CMK (cell line): ENCODE results near the gene AJAP1.
A peak's percentile ranks its signal among the peaks of the same experiment; 100 is the strongest.
"Not testable (repeated sequence)": the region's sequence is repeated elsewhere in the genome, so short reads cannot be mapped to it uniquely, and the experiment has no call there.

ENCODE experiments used
- DNase-seq: peaks from one replicate; pipeline ENCODE4 v3.0.0-alpha.2; 2010; ENCODE audit warnings: low read depth

The AJAP1 gene

DNA sequence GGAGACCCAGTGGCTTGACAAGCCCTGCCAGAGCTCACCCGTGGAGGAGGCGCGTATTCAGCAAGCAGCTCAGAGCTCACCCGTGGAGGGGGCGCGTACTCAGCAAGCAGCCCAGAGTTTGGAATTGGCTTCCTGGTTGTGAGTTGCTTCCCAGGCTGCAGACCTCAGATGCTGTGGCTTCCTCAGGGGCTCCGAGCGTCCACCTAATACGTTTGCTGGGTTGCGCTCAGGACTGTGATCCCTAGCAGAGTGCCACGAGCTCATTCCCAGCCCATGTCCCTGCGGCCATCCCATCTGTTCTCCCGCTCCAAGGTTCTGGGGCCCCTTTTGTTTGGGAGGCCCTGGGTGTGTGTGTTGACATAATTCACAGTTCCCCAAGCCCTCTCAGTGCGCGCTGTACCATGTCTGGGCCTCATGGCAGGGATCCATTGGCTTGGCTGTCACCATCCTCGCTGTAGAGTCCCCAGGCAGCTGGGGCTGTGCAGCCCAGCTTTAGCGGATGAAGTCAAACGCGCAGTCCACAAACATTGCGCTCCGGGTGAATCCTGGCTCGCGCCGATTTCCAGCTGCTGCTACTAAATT, 3.6 kb downstream of the AJAP1 start:
- DNase-seq = no peak

DNA sequence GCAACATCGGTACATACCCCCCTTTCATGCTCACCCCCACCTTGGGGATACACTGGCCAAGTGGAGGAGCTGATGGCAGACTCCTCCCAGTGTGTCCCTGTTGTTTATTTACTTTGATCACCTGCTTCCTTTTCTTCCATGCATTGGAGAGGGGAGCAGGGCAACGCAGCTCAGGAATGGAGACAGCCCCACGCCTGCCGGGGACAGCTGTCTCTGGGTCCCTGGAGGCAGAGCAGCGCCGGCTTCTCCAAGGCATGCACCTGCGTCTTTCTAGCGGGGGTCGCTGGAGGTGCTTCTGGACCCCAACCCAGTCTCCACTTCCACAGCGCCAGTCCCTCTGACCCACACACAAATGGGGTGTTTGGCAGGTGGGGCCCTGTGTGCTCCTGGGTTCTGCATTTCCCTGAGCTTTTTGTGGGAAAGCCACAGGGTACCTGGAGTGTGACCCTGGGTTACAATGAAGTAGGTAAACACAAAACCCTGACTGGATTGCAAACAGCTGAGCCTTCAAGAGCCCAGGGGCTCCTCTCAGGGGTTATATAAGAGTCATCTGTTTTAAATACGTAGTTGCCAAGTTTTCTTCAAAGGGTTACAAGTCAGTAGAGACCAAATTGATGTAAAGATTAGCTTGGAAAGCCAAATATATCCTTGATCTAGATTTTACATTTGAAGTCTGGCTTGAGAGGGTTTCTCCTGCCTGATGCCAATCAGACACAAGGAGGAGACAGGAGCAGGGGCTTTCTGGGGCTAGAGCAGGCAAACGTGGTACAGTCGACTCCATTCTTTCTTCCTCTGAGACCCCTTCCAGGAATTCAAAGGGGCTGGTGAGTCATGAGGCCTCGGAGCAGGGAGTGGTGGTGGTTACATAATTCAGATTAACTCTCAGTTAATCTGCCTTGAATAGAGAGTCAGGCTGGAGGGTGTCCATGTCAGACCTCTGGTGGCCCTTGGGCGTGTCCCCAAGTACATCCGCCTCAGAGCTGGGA, 4.5 kb downstream of the AJAP1 start:
- no peak for DNase-seq

DNA sequence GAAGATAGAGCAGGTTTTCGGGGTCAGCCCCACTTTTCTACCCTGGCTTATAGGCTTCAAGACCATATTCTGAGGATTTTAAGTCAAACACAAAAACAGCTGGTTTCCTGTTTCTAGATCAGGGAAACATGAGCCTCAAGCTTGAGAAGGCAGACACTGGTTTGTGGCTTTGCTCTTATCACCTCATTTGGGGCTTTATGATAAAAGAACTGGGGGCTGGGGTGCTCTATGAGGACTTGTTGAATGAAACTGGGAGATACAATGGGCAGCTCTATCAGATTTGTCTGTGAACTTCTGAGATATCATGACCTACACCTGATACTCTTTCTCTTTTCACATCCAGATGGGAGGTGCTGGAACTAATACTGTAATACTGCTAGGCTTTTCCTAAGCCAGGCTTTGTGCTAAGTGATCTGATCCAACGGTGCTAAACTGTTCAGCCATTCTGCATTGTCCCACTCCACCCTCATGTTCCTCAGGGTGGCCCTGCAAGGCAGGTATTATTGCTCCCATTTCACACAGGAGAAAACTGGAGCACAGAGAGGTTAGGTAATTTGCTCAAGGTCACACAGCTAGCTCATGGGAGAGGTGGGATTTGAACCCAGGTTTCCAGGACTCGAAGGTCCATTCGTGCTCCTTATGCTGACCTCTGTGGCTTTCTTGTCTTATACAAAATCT, 6.6 kb downstream of the AJAP1 start:
- peak; percentile 42 for DNase-seq

DNA sequence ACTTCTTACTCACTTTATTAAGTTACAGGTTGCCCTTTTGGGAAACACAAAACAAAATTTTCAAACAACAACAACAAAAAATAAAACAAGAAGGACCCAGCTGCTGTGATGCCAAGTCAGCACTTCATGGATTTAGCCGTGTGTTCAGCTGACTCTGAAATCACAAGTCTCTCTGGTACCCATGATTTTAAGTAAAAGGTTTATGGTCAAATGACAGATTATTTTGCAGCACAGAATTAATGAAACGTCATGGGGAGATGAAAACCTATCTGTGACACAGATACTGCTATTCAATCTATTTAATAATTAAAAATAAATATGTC, 7.1 kb downstream of the AJAP1 start:
- DNase-seq = no peak

DNA sequence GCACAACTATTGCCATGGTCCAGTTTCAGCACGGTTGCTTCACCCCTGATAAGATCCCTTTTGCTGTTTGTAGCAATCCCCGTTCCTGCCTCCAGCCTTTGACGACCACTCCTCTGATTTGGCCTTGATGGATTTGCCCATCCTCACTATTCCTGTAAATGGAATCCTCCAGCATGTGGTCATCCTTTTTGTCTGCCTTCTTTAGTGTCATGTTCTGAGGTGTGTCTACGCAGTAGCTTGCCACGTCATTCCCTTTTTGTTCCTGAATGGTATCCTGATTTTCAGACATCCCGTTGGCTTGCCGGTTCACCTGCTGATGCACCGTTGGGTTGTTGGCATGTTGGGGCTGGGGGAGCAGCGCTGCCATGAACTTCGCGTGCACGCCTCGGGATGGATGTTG, 7.8 kb downstream of the AJAP1 start:
- DNase-seq = no peak

DNA sequence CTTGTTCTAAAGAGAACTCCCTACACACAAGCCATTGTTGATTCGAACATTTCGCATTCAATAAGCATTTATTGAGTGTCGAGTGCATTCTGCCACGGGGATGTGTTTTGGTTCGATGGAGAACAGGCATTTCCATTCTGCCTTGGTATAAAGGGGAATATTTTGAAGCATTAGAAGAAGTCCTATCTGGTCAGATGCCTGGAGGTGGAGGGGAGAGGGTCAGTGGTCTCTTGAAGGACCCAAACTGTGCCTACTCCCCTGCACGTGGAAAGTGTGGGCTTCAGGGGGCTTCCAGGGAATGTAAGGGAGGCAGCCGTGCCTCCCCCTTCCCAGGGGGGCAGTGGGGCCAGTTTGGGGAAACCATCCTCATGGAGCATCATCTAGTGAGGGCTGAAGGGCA, 8.3 kb downstream of the AJAP1 start:
- no peak for DNase-seq

DNA sequence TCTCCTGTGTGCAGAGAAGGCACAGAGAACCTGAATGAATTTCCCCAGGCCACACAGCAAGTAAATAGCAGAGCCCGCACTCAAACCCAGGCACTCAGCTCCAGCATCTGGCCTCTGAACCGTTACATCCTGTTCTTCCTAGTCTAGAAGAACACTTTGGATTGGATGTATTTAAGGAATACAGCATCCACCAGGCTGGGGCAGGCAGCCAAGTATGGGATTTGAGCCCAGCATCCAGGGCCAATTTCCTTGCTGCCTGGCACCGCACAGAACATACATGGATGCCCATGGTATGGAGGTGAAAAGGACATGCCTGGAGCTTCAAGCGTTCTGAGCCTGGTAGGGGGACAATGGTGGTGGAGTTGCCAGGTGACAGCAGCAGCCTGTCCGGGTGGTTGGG, 9.7 kb downstream of the AJAP1 start:
- no peak for DNase-seq

DNA sequence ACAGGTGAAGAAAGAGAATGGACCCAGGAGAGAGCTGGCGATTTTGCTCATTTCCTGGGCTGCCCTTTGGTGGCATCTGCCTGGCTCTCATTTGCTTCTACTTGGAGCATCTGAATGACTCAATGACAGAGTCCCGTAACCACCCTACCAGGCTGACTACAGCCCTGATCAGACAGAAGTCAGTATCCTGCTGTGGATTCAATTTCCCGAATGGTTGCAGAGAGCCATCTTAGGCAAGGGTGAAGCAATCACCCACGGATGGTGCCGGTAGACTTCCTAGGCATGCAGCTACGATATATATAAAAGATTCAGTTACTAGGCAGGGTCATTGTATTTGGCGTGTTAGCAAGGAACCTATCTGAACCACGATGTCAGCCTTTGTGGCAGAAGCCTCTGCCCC, 10.2 kb downstream of the AJAP1 start:
- DNase-seq = no peak

DNA sequence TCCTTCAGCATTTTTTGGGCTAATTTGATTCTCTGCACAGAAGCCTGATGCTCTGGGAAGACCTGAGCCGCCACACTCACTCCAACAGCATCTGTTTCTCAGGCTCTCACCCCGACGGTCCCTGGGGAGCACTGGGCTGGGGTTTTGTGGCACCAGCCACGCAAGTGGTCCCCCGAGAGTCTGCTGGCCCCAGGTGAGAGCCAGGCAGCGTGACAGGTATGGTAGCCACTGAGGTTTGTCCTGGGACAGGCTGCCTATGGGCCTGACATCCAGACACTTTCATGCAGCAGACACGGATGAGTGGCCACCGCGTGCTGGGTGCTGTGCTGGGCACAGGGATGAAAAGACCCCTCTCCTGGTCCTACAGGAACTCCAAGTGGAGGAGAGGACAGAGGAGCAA, 11.0 kb downstream of the AJAP1 start:
- DNase-seq = no peak

DNA sequence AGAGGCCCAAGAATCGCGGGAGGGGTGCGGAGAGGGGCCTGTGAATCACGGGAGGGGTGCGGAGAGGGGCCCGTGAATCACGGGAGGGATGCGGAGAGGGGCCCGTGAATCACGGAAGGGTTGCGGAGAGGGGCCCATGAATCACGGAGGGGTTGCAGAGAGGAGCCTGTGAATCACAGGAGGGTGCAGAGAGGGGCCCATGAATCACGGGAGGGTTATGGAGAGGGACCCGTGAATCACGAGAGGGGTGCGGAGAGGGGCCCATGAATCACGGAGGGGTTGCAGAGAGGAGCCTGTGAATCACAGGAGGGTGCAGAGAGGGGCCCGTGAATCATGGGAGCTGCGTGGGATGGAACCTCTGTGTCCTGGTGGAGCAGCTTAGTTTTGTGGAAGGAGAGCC, 12.3 kb downstream of the AJAP1 start:
- DNase-seq = not testable (repeated sequence)

DNA sequence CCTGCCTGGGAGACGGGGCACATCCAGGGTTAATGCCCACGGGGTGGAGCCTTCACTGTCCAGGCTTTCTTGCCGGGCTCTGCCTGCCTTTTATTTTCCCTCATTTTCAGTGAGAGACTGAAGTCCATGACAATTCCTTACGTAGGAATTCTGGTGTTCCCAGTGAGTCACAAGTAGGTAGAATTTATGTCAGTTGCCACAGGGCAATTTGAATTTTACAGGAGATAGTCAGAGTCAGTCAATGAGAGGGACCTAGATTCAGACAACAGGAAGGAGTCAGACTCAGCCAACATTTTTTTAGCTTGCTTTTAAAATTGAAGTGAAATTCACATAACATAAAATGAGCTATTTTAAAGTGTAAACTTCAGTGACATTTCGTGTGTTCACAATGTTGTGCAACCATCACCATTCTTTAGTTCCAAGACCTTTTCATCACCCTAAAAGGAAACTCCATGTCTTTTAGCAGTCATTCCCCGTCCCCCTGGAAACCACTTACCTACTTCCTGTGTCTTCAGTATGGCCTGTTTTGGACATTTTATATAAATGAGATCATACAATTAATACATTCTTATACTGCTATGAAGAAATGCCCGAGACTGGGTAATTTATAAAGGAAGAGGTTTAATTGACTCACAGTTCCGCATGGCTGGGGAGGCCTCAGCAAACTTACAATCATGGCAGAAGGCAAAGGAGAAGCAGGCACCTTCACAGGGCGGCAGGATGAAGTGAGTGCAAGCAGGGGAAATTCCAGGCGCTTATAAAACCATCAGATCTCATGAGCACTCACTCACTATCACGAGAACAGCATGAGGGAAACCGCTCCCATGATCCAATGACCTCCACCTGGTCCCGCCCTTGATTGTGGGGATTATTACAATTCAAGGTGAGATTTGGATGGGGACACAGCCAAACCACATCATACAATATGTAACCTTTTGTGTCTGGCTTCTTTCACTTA, 14.6 kb downstream of the AJAP1 start:
- DNase-seq = no peak

DNA sequence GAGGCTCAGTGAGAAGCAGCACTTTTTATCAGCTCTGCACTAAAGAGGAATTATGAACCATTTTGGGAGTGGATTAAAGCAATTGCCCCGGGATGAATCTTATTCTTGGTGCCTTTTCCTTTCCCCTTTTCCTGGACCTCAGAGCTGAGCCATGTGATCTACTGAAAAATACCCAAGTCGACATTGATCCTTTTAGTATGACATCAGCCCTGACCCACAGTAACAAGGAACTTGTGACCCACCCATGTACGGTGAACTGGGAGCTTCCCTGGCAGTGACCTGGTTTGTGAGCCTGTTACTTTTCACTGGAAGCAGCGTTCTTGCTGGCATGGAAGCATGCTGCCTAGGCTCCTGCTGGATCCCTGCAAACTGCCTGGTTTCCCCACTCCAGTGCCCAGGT, 15.9 kb downstream of the AJAP1 start:
- no peak for DNase-seq

DNA sequence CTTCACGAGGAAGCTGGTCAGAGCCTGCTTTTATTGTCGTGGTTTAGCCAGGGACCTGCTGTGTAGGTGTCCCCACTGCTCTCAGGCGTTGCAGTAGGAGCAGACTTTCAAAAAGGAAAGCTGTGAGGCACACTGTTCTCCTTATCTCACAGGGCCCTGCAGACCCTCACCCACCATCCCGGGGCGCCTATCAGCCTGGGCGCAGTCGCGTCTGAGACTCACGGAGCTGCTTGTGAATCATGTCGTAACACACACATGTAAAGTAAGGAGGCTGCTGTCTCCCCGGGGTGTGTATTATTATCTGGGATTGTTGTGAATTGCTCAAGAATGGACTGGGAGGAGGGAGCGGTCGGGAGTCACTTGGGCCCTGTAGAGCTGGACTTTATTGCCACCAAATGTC, 17.4 kb downstream of the AJAP1 start:
- no peak for DNase-seq

DNA sequence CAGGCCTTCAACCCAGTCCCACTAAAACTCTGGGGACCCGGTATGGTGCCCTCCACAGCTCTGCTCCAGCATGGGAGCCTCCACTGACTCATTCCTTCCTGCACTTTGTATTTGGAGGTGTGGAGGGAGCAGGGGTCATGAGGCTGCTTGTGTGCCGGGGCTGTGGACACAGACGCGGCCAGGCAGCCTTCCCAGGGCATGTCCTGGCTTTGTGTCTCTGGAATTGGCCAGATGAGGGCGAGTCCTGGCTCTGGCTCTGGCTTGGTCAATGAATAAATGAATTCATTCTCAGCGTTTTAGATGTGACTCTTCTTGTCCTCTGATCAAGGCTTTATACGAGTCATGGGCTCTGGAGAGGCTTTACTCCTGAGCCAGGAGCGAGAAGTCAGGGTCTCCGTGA, 19.1 kb downstream of the AJAP1 start:
- DNase-seq = no peak

DNA sequence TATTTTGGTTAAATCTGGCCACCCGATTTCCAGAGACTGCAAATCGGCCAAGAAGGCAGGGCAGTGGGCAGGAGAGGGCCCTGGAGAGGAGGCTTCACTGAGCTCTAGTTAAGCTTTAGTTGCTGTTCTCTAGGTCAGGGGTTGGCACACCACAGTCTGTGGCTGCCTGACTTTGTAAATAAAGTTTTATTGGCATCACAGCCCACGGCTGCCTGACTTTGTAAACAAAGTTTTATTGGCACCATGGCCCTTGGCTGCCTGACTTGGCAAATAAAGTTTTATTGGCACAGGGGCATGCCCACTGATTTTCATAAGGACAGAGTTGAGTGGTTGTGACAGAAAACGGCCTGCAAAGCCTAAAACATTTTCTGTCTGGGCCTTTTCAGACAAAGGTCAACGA, 19.7 kb downstream of the AJAP1 start:
- DNase-seq = no peak

DNA sequence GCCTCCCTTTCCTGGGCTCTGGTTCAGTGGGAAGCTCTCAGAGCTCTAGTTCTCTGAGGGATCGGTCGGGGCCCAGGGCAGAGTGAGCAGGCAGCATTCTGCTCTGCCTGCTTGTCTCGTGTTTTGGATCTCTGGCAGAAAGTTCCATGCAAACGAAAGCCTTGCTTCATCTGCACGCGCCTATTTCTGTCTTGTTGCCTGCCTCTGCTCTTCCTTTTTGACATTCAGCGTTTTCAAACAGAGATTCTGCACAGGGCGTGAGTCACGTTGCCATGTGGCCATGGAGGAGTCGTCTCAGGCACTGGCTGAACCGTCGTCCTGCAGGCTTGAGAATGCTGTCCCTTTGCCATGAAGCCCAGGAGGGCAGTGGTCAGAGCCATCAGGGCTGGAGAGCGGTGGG, 20.3 kb downstream of the AJAP1 start:
- no peak for DNase-seq

DNA sequence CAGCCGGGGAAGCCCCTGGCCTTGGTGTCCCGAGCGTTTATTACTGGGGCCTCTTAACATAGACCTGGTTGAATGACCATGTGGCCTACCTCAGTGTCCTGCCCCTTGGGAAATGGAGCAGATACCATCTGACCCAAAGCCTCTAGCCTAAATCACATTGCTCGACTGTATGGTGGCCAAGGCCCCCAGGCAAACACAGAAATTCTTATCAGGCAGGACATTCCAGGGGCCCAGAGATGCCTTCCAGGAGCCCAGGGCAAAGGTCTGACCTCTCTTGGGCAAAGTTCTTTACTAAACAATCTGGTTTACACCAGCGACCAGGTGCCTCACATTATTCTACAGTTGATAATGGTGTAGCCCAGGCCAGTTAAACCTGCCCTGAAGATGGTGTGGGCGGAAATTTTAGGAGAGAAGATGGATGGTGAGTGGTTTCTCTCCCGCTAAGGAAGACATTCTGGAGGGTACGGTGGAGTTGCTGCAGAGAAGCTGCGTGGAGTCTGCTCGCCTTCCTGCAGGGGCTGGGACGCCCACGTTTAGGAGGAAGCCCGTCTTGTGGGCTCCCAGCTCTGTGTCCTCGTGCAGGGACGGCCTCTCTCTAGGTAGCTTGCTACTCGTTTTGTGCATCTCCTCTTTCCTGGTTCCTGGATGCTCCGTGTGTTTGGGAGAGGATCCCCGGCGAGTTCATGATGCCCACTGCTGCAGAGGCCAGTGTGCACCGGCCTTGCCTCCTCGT, 21.2 kb downstream of the AJAP1 start:
- DNase-seq = no peak

DNA sequence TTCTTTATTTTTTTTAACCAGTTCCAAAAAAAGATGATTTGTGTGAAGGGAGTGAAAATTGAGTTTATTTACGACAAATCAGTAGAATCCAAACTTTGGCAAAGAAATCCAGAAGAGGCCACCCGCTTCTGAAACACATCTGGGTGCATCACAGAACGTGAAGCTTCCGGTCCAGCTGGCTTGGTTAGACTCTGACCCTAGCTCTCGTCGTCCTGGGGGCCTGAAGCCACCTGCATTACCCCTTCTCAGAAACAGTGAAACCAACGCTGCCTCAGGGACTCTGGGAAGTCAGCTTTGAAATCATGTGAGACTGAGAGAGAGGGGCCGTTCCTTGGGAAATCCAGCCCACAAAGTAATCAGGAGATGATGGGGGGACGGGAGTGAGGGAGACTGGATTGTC, 21.8 kb downstream of the AJAP1 start:
- no peak for DNase-seq

DNA sequence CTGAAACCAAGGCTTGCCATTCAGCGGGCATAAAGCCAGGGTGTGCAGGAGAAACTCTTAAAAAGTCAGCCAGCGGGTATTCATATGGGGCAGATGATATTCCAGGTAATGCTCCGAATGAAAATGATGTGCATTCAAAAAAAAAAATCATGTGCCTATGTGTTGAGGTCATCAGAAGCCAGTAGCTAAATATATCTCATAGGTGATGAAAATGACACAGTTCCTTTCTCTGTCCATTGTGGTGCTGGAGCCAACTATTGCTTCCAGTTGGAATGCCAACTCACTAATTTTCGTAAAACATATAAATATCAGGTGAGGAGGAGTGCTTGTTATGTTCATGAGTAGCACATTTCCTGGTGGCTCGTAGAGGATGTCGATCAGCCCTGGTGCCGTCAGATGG, 23.2 kb downstream of the AJAP1 start:
- DNase-seq = no peak

DNA sequence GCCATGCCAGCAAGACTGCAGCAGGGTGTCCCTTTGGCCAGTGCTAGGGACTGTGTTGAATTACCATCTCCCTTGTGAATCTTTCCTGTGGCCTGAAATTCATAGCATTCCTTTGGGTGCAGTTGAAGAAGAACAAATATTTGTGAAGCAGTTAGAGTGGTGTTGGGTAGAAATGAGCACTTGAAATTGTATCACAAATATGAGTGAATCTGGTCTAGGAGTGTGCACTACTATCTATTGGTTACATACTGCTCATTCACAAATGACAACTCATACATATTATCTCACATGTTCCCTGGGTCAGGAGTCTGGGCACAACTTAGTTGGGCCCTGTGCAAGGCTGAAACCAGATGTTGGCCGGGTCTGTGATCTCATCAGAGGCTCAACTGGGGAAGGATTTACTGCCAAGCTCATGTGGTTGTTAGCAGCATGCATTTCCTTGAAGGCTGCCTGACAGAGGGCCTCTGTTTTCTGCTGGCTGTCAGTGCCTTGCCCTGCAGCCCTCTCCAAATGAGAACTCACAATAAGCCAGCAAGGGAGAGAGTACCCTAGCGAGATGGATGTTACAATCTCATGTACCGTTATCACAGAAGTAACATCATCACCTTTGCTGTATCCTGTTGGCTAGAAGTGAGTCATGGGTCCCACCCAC, 23.8 kb downstream of the AJAP1 start:
- DNase-seq = no peak

DNA sequence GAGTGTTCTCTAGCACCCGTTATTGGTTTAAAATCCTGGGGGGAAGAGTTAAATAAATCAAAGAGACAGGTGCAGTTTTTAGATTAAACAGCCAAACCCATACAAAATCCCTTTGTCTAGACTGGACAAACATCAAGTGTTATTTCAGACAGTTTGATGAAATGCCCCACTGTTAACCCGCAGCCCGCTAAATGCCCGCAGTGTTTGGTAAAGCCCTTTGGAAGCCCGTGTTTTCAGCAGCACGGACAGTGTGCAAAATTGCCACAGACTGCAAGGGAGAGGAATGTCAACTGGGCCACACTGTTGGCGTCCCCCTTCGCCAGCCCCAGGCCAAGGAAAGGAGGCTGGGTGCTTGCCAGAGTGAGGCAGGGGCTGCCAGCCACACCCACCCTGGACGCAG, 26.6 kb downstream of the AJAP1 start:
- no peak for DNase-seq
